Activated CD4-positive, alpha-beta T cell treated with anti-CD3 and anti-CD28 coated beads, Interleukin-10, Interleukin-2, amounts not matched to agents 100 ng/mL and 50 ng/mL, durations not matched to agents 16 hours and 8 hours (primary cell): Measurements from ENCODE around the gene TBCD.

Experiments
- DNase-seq: peaks from one replicate; pipeline ENCODE4 v3.0.0-alpha.2; 2020

TBCD gene

DNA sequence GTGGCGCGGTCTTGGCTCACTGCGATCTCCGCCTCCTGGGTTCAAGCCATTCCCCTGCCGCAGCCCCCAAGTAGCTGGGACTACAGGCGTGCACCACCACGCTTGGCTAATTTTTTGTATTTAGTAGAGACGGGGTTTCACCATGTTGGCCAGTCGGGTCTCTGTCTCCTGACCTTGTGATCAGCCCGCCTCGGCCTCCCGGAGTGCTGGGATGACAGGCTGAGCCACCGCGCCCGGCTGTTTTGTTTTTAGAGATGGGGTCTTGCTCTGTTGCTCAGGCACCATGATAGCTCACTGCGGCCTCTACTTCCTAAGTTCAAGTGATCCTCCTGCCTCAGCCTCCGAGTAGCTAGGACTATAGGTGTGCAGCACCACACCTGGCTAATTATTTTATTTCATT lies 60.7 kb downstream of the TBCD start:
- no peak for DNase-seq

DNA sequence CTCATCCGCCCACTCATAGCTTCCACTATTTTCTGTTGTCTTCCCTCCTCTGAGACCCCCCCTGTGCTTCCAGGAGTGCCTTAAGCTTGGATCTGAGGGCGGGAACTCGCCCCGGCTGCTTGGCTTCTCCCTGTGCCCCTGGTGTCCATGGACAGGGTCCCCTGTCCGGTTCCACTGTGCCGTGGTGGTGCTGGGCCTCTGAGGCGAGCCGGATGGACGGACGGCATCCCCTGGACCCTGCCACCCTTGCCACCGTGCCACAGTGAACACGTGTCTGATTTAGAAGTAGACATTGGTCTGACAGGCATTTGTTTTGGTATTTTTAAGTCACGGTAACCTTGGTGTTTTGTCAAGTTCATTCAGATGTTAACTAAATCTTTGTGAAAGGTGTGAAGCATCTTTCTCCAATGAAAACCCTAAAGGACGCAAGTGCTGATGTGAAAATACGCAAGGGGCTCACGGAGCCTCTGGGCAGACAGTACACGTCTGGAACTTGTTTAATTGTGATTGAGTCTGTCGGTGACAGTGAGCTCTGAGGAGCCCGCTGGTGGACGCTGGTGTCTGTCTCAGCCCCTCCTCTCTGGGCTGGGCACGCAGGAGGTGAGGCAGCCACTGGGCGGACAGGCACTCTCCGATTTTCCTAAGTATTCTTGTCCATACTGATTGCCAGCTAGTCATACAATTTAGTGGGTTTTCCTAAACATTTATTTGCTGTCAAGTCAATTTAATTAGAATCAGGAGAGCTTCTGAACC lies 61.6 kb downstream of the TBCD start:
- no peak for DNase-seq

DNA sequence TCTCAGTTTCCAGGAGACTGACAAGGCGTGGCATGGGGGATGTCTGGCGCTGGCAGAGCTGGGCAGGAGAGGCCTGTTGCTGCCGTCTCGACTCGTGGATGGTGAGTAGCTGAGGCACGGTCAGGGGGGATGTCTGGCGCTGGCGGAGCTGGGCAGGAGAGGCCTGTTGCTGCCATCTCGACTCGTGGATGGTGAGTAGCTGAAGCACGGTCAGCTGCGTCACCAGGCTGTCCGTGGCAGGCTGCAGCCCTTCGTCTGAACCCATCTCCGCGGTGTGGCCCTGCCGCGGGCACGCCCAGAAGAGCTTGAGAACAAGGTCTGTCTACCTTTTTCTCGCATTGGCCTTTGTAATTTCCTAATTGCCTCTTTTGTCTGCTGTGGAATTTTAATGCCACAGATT lies 63.0 kb downstream of the TBCD start:
- DNase-seq = no peak

DNA sequence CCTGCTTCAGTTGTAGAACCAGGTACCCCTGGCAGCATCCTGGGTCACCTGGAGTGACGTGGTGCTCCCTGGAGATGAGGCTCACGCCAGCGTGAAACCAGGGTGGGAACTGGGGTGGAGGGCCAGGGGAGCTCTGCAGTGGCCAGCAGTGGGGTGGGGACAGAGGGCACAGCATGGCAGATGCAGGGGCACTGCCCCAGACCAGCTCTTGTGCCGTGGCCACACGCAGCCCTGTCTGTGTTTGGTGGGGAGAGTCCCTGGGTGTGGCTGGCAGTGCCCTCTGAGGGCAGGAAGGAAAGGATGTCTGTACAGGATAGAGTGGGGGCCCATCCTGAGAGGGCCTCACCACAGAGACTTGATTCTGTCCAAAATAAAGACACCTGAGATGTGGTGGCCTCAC lies 63.5 kb downstream of the TBCD start:
- DNase-seq = no peak

DNA sequence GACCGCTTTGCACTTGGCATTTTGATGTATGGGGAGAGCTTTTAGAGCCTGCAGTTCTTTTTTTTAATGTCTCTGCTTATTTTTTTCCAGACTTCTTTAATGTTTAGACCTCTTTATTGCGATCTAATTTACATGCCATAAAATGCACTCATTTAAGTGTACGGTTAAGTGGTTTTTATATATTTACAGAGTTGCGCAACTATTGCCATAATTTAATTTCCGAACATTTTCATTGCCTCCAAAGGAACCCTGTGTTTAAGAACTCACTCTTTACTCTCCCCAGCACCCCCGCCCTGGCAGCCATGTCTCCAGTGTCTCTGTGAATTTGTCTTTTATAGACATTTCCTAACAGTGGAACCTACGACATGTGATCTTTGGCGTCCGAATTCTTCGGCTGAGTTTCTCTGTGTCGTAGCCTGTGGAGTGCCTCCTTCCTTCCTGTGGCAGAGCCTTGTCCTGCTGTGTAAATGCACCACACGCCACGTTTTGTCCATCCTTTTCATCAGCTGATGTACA lies 64.0 kb downstream of the TBCD start:
- DNase-seq = no peak

DNA sequence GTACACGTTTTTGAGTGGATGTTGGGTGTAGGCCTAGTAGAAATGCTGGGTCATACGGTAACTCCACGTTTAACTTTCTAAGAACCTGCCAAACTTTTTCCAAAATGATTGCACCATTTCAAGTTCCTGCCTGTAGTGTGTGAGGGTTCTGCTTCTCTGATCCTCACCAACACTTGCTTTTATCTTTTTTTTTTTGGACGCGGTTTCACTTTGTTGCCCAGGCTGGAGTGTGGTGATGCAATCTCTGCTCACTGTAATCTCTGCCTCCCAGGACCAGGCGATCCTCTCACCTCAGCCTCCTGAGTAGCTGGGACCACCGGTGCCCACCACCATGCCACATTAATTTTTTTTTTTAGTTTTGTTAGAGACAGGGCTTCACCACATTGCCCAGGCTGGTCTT lies 64.5 kb downstream of the TBCD start:
- DNase-seq = no peak

DNA sequence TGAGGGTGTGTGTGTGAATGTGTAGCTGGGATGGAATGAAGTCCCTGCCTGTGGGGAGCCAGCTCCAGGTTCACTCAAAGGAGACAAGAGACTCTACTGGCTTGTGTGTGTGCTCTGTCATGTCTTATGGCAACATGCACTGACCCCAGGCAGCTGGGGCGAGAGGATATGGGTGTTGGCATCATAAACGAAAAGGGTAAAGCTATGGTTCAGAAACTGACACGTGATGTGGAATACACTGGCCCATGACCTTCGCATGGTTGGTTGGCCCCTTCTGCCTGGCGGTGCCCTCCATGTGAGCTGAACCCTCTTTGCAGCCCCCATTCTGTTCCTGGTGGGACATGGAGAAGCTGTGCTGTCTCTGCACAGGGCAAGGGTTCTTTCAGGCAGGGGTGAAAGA lies 66.1 kb downstream of the TBCD start:
- DNase-seq = no peak

DNA sequence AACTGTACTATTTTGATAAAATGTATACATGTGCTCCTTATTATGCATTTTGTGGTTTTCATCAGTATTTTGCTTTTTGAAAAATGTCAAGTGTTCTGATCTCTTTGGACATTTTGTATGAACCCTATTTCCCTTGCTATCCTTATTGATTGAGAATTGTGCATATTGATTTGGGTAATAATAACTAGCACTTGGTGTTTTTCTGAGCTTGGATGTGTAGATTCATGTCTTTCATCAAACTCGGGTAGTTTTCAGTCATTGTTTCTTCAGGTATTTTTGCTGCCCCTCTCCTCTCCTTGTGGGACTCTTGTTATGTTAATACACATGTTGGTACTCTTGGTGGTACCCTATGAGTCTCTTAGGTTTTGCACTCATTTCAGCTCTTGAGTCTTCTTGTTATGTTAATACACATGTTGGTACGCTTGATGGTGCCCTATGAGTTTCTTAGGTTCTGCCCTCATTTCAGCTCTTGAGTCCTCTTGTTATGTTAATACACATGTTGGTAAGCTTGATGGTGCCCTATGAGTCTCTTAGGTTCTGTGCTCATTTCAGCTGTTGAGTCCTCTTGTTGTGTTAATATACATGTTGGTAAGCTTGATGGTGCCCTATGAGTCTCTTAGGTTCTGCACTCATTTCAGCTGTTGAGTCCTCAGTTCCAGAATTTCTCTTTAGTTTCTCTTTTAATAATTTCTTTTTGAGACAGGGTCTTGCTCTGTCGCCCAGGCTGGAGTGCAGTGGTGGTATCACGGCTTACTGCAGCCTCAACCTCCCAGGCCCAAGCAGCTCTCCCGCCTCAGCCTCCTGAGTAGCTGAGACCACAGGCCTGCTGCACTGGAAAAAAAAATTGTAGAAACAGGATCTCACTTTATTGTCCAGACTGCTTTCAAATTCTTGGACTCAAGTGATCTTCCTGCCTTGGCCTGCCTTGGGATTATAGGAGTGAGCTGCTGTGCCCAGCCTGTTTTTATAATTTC lies 68.7 kb downstream of the TBCD start:
- no peak for DNase-seq

DNA sequence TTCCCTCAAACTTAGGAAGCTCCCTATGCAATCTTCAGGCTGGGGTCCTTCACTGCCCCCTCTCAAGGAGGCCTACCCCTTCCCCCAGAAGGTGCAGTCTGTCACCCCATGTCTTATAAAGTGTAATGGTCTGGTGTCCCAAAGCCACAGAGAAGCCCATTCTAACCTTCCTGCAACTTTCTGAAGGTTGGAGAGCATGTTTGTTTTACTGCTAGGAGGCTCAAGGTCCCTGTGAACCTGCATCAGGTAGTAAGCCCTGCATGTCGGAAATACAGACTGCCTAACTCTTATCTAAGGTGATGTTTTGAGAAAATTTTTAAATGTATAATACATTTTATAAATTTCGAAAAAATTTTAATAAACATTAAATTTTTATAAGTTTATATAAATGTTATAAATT lies 69.7 kb downstream of the TBCD start:
- DNase-seq = no peak

DNA sequence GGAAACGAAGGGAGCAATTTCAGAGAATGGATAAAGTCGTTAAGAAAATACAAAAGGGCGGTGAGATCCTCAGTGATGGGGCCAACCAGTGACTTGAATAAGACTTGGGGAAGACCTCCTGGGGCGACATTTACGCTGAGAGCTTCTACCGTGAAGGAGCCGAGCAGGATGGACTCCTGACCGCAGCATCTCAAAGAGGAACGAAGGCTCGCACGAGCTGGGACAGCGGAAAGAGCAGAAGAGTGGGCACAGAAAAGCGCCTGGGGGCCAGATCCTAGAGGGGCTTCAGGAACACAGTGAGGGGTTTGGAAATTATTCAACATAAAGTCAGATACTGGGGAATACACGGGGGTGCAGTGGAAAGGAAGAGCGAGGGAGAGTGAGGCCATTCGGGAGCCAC lies 70.4 kb downstream of the TBCD start:
- no peak for DNase-seq

DNA sequence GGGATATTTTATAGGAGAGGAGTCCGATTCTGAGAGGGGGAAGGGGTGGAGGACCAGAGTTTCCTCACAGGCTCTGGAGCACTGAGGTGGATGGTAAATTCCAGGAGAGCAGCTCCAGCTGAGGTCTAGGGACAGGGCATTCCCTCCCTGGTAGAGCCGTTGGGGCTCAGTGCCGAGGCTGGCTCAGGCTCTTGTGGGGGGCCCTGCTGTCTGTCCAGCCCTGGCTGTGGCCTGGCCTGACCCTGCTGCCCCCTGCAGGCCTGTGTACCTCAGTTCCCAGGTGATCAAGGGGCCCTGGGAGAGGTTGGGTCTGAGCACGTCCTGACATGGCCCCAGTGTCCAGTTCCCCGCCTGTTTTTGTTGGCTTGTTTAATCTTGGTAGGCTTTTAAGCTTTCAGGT lies 71.1 kb downstream of the TBCD start:
- no peak for DNase-seq

DNA sequence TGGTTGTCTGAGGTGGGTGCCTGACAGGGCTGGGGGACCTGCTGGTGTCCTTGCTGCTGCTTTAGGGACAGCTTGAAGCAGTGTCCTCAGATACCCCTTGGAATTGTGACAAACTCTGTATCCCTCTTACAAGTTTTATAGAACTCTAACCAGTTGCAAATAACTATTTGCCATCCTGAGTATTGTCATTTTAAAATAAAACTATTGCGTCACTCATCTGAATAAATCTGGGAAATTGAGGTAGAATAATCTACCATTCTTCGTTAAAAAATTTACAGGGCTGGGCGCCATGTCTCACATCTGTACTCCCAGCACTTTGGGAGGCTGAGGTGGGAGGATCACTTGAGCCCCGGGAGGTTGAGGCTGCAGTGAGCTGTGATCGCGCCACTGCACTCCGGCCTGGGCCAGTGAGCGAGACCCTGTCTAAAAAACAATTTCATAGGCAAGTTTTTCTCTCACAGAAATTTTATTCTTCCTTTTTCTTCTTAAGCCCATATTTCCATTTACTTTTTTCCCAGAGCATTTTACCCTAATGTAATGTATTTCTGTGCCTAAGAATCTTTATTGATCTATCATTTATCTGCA lies 73.8 kb downstream of the TBCD start:
- DNase-seq = no peak

DNA sequence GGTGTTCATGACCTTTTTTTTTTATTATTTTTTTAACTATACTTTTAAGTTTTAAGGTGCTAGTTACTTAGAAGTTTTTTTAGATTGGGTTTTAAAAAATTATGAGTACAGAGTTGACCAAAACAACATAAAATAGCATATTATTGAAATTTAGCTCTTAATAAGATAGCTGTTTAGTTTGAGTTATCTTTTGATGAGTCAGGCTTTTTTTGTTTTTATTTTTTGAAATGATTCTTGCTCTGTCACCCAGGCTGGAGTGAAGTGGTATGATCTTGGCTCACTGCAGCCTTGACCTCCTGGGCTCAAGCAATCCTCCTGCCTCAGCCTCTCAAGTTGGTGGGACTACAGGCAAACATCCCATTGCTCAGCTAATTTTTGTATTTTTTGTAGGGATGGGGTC lies 74.3 kb downstream of the TBCD start:
- DNase-seq = no peak

DNA sequence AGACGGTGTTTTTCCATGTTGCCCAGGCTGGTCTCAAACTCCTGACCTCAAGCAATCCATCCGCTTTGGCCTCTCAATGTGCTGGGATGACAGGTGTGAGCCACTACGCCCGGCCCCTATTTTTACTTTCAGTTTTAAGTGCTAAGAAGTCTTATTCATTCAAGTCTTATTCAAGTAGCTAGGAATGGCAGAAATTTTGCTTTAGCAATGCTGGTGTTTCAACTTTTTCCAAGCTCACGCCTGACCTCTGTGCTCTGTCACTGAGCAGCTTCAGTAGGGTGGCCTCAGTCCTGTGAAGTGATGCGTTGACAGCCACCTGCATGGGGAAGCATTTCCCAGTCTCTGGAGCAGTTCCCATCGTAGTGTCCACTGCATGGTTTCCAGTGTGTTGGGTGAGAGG lies 75.1 kb downstream of the TBCD start:
- no peak for DNase-seq

DNA sequence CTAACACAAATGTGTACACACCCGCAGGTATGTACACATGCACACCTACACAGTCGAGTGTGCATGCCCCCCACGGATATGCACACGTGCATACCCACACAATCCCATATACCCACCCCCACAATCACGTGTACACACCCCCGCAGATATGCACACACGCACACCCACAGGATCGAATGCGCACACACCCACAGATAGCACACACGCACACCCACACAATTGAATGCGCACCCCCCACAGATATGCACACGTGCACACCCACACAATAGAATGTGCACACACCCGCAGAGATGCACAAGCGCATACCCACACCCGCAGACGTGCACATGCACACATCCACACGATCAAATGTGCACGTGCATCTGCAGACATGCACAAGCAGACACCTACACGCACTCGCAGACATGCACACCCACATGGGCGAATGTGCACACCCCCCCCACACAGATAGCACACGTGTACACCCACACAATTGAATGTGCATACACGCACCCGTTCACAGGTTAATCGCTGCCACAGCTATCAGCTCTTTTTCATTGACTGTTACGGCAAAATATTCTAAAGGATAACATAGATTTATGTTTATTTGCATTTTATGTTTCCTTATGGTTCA lies 77.1 kb downstream of the TBCD start:
- no peak for DNase-seq

DNA sequence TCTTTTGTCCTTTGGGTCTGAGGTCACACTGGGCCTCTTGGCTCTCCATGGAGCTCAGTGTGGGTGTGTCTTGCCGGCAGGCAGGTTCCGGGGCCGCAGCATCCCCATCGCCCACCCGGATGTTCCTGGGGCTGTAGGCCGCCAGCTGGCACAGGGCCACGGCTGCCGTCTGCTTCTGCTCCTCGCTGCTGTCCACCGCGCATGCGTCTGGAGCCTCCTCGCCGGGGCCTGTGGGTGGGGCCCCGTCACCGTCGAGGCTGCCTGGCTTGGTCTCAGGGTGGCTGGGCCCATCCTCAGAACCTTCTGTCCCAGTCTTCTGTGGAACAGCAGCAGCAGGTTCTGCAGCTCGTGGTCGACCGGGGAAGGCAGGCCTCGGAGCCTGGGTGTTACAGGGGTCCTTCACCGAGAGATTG lies 78.4 kb downstream of the TBCD start:
- DNase-seq = no peak

DNA sequence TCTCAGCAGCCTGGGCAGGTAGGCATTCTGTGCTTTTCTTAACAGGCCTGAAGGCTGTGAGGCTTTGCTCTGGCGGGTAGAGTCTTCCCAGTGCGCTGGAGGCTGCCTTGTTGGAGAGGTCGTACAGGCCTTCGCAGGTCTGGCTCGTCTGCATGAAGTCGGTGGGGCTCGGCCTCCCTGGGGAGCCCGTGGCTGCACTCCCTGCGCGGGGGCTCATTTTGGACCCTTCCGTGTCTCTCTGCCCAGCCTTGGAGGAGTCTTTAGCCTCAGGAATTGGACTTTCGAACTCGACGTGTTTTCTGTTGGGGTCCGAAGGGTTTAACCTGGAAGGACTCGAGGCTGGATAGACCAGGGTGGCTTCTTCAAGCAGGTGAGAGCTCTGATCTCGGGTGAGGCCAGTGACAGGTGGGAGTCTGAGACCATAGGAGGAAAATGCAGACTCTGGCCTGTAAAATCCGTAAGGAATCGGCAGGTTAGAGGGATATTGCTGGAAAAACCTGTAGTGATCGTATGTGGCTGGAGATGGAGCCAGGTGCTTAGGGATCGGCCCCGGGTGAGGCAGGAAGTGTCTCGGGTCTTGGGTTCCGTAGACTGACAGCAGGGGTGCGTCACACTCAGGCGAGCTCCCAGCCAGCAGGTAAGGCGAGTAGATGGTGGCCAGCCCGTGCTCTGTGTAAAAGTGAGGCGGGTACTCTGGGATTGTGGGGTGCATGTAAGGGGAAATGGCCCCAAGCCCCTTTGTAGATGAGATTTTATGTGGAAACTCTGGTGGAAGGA lies 79.4 kb downstream of the TBCD start:
- DNase-seq = no peak

DNA sequence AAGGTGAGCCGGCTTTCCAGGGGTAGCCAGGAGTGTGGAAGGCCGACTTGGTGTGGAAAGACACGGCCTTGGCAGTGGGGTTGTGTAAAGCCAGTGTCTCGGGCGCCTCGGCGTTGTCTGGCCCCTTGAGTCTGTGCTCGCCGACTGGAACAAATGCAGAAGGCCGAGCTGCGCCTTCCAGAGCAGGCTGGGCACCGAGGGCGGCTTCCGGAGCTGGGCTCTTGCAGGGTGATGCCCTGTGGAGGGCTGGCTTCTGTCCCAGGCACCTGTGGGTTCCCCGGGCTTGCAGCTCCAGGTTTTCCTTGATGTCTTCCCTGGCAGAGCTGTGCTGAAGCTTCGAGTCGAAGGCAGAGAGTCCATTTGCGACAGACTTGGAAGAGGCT lies 79.9 kb downstream of the TBCD start:
- no peak for DNase-seq

DNA sequence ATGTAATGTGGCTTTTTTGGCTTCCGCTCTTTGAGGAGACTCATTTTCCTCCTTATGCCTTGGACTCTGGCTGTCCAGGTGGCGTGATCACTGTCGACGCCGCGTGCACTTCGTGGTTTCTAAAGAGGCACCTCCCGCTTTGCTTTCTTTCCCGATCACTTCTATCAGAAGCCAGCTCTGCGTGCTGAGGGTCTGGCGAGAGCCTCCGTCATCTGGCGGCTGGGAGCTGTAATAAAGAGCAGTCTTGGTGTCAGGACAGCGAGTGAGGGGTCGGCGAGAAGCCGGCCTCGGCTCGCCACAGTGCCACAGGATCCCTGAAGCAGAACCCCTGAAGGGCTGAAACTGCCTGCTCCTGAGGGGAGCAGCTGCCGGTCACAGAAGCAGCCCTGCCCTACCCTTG lies 80.5 kb downstream of the TBCD start:
- no peak for DNase-seq

DNA sequence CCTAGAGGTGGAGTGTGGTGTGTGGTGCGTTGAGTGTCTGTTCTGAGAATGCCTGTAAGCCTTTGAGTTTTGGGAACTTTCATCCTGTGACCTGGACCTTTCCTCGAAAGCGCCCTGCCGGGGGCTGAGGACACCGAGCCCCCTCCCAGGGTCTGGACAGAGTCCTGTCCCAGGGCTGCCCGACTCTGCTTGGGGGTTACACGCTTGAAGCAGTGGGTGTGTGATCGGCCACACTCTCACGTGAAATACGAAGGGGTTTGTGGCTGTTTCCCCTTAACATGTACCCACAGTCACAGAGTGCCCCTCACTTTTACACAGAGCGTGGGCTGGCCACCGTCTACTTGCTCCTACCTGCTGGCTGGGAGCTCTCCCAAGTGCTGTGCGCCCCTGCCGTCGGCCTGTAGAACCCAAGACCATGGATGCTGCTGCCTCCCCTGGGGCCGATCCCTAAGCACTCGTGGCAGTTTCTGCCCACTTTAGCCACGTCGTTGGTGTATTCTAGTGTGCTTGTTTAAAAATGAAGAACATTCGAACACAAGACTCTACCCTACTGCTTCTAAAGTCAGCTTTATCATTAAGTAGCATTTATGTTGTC lies 81.1 kb downstream of the TBCD start:
- no peak for DNase-seq

DNA sequence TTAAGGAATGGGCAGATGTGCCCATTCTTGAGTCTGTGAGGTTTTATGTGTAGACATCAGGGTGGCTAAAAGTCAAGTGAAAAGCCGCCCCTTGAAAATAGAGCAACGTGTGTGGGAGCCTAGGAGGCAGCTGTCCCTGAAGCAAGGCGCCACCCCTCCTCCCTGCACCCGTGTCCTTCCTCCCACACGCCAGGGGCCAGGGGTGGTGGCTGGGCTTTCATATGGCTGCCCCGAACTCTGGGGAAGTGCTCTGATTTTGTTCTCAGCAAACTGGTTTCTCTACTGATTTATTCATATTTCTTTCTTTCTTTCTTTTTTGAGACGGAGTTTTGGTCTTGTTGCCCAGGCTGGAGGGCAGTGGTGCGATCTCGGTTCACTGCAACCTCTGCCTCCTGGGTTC lies 83.3 kb downstream of the TBCD start:
- no peak for DNase-seq
